Activated CD8-positive, alpha-beta memory T cell treated with anti-CD3 and anti-CD28 coated beads, Interleukin-2, amount 50 U/mL, for 1 hour (primary cell): ENCODE data around the gene ADGRL3.
"Not testable (repeated sequence)": the region's sequence is repeated elsewhere in the genome, so short reads cannot be mapped to it uniquely, and the experiment has no call there.

ENCODE experiments used
- DNase-seq: peaks from one replicate; pipeline ENCODE4 v3.0.0-alpha.2; 2020; ENCODE audit errors: extremely low read depth

ADGRL3 gene

DNA sequence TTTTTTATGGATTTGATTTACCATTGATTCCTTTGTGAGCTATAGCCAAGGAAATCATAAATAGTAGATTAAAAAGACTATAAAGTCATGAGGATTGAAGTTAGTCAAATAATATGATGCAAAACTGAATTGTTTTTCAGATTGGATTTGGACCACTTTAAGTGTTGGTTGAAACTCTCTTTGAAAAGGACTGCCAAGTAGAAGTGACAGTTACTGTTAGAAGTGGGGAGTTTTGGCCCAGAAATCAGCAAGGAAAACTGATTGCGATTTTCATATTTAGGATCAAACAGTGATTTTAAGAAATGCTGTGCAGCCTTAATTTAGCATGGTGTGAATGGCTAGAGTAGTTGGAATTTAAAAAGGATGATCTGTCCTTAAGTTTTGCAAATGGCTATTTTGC lies 4.9 kb downstream of the ADGRL3 start:
- DNase-seq: no peak

DNA sequence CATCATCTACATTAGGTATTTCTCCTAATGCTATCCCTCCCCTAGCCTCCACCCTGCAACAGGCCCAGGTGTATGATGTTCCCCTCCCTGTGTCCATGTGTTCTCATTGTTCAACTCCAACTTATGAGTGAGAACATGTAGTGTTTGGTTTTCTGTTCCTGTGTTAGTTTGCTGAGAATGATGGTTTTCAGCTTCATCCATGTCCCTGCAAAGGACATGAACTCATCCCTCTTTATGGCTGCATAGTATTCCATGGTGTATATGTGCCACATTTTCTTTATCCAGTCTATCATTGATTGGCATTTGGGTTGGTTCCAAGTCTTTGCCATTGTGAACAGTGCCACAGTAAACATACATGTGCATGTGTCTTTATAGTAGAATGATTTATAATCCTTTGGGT lies 7.0 kb downstream of the ADGRL3 start:
- not testable (repeated sequence) for DNase-seq

DNA sequence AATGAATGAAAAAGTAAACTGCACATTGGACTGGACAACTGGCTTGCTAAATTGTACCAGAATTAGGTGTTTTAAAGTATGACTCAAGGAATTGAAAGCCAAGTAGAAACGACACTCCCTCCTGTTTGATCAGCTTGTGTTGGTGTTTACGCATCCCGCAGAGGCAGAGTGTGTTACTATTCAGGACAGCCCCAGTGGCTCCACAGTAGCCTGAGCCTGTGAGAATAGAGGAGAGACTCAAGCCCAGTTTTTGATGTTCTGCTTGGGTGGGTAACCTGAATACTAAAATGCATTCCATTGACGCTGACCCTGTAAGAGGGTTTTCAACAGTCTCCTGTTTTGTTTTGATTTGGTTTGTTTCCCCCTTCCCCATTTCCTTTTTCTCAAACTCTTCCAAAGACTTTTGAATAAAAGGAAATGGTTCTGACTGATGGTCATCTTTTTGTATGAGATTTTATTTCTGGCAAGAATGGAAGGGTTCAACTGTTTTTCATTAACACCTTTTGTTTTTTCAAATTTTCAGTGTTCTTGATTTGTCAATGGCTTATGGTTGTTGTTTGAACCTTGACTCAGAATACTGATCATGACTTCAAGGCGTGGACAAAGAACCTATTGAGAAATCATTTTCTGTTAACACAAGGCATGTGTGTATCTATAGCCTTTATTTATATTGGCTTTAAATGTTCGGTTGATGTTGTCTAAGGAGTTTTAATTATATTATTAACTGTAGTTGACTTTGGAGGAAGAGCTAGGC lies 10.2 kb downstream of the ADGRL3 start:
- no peak for DNase-seq

DNA sequence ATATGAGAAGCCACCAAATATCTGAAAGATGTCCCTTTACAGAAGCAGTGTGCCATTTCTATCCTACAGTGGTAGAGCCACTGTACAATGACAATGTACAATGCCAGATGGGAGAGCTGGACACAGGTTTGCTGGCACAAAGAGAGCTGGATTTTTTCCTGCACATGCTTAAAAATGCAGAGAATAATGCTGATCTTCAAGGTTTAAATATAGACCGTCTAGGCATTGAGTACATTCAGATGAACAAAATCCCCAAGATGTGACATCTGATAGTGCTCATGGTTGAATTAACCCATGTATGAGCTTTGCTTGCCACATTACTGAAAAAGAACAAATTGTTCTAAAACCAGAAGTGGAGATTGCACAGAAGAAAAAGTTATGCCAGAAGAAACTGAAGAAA lies 11.7 kb downstream of the ADGRL3 start:
- no peak for DNase-seq

DNA sequence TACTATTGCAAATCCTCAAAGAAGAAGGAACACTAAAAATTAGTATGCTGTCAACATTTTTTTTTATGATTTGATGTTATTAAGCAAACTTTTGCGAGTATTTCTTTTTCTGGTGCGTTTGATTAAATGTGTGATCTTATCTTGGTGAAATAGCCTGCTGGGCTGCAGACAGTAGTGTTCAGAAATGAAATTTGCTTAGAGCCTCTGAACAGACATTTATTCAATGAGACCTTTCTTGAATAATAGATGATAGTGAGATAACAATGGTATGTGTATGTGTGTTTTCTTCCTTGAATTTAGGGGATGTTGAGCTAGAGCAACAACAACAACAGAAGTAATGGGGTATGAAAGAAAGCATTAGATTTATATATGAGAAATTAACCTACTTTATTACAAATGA lies 12.7 kb downstream of the ADGRL3 start:
- DNase-seq: no peak

DNA sequence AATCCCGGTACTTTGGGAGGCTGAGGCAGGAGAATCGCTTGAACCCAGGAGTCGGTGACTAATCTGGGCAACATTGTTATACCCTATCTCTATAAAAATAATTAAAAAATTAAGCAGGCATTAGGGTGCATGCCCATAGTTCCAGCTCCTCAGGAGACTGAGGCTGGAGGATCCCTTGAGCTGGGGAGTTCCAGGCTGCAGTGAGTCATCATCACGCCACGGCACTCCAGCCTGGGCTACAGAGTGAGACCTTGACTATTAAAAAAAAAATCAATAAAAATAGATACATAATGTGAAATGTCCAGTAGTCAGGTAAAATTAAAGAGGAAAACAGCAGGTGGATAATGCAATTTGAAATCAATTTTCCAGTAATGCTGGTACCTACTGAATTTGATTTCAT lies 14.6 kb downstream of the ADGRL3 start:
- DNase-seq: no peak

DNA sequence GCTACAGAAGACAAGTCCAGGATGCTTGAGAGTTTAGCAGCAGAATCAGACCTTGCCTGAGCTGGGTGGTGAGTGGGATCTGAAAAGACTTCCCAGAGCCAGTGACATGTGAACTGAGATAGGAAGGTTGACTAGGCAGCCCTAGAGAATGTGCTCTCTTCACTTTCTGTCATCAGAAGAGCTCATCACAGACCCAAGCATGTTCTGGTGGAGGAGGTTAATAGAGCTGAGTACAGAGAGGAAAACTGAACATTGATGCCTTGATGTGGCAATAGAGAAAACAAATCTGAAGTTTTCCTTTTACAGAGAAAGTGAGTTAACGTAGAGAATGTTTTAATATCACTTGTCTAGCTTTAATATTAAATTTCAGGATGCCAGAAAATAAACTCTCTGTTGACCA lies 17.1 kb downstream of the ADGRL3 start:
- DNase-seq: no peak

DNA sequence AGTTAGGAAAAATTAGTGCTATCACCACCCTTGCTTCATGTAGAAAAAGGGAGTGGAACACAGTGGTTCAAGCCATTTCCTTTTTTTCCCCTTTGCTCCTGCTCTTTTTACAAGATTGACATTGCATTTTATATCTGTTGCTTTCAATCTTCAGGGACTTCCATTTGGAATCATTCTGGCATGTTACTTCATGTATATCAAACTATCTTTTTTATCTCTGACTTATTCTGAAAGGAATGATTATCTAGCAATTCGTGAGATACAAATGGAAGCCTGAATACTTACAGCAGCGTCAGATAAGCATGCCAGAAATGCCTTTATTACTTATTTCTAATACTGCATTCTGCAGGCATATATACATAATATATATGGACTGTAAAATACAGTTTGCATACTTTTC lies 20.4 kb downstream of the ADGRL3 start:
- DNase-seq: no peak

DNA sequence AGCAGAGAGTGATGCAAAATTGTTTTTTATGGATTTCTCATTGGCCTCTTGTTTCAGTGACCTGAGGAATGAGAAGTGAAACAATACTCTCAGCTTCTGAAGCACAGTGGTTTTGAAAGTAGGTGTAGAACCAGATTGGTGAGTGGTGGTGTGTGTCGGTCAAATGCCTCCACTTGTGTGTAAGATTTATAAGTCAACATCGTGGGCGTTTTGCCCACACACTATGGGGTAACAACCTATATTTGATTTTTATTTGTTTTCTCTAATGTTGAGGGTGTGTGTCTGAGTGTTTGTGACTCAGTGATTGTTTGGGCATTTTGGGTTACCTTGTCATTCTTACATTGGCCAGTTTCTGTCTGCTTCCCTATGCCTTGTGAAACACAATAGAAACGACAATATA lies 23.3 kb downstream of the ADGRL3 start:
- no peak for DNase-seq

DNA sequence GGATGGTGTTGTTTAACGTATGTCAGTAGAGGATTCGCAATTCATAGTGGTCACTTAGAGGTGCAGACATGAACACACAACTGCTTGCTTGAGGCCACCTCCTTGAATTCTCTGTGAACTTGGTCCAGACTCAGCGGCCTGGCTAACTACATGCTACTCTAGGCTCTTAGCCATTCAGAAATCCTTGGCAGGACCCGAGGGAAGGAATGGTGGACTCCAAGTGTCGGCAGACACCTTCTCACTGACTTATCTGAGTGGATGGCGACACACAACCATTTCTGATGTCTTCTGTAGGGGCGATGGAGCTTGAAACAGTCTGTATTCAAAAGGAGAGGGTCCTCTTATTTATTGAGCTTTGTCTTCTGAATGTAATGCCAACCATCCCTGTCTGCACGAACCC lies 24.4 kb downstream of the ADGRL3 start:
- no peak for DNase-seq

DNA sequence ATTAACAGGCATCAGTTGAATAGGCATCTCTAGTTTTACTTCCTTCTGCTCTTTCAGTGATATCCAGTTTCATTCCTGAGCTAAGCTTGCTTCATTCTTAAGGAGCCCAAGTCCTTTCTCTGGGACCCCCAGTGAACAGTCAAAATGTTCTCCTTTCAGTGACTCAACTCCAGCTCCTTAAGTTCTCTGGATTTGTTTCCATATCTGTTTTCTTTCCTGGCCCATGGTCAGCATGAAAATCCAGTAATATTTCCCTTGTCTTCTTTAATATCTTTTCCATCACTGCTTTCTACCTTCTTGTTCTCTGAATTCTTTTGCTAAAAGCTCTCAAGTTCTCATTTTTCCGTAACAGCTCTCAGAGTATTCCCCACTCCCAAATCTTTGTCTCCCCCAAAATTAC lies 25.5 kb downstream of the ADGRL3 start:
- no peak for DNase-seq

DNA sequence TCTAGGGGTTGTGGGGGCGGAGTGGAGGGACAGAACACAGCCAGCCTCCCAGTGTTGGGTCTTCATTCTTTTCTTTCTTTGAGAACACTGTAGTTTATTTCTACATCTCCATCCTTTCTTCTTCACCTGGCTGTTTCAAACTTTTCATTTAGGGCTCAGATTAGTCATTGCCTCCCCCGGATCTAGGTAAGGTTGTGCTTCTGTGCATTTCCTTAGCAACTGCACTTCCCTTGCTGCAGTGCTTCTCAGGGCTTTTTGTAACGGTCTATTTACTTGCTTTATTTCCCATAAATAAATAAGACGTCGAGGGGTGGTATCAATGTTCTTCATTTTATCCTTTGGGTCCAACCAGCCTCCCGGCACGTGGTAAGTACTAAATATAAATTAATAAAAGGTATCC lies 31.3 kb downstream of the ADGRL3 start:
- DNase-seq: no peak

DNA sequence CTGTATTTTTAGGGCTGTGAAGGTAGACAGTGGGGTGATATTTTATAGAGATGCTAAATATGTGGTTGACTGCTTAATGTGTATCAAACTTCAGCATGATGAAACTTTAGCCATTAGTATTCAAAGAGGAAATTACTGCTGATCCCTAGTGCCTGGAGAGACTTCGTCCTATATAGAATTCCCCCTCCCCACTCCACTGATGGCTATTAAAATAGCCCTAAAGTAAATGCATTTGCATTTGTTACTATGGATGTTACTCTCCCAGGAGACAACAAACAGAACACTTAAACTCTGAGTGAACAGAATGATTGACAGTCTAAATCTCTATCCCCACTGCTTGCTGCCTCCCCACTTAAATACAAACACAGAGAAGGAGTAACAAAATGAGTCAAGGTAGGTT lies 39.1 kb downstream of the ADGRL3 start:
- DNase-seq: no peak

DNA sequence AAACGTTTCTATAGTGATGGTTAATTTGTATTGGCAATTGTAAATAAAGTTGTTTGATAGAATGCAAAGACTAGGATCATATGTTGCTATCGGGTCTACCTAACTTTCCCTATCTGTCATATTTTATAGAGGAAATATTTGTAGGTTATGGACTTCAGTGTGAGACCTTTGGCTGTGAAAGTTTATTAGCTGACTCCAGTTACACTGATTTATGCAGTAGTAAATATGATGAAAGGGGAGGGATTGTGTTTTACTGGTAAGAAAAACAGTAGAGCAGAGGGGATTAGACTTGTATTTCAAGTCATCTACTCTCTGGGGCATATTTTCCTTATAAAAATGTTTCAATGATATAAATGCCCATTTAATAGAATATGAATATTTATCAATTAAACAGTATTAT lies 43.8 kb downstream of the ADGRL3 start:
- no peak for DNase-seq

DNA sequence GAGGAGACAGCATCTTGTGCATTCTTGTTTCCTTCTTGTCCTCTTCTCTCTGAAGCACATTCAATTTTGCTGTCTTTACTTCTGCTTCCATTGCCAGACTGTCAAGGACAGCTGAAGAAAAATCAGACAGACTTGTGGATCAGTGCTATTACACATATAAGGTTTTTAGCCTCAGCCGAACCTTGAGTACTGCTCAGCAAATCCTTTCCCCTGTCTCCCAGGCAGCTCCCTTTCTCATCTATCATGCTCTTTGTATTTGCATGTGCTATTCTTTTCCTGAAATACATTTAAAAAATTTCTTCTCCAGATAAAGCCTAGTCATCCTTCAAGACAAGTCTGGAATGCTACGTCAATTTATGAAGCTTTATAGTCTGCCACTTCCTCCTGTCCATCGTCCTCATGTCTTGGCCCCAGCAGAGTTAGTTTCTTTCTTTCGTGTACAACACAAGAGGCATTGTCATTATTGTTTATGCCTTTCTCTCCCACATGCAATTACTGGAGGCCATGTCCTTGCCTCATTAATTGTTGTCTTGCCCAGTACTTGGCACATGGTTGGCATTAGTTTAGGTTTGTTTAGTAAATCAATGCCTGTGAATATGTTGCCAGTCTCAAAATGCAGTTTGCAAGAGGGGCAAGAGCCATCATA lies 45.1 kb downstream of the ADGRL3 start:
- DNase-seq: no peak

DNA sequence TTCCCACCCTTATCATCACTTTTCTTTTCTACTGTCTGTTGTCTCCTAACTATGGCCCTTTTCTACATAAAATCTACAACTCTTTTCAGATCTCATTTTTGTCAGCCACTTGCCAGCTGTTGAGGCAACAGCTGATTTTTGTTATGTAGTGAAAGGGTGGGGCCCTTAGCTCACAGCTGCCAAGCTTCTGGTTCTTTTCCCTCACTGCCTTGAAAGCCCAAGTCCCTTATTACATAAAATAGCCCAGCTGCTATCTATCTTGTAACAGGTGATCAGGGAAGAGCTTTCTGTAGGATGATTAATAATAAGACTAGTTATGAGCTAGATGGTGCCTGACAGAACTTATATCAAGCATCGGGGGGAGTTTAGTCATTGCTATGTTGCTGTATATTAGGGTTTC lies 45.9 kb downstream of the ADGRL3 start:
- DNase-seq: no peak

DNA sequence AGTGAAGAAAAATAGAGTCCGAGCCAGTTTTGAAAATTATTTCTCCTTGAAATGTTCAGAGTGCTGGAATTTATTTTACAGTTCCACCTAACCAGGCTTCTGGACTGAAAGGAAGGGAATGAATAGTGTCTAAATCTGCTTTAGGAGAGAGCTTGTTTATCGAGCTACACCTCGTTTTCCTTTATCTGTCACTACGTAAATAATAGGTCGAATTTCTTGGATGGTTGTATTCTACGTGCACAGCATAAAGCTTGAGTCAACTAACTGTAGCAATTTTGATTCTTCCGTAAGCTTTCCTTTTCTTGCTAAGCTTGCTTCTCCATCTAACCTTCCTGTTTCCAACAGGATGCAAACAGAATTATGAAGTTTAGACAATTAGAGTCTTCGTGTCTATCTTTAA lies 48.6 kb downstream of the ADGRL3 start:
- no peak for DNase-seq

DNA sequence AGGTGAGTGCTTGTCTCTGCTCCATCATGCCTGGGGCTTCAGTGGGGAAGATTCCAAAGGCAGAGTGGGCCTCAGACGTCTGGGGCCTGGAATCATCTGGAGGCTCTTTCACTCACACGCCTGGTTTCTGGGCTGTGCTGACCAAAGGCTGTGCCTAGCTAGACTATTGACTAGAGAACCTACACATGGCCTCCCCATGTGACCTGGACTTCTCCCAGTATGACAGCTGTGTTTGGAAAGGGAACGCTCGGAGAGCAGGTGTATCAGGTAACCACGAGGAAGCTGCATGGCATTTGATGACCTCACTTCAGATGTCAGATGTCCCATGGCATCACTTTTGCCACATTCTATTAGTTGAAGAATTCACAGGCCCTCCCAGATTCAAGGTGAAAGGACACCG lies 51.0 kb downstream of the ADGRL3 start:
- no peak for DNase-seq

DNA sequence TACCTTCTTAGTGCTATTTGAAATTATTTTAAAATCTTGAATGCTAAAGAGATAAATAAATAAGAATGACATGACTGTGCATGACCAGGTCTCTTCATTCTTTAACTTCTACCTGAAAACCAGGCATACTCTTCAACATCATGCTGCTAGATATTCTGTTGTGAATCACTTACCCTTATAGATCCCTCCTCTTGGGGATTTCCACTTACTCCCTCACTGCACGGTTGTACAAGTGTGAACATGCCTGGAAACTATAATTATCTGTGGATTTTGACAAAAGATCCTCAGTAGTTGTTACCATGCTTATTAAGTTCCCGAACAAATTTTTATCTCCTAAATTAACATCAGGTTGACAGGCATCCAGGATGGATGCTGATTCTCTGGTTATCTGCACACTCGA lies 54.3 kb downstream of the ADGRL3 start:
- DNase-seq: no peak

DNA sequence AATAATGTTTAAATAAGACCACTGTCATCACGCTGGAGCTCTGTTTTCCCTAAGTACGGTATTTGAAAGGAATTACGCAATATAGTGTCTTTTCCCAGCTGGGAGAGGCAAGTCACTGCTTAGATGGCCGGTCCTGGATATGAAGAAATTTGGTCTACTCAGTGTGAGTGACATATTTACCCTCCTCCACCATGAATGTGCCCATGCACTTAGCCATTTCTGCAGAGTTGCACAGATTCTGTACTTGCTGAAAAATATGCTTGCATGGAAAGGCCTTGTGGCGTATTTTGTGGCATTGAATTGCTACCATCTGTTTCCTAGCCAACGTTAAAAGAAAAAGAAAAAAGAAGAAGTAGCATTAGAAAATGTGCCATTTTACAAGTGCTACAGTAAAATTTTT lies 73.1 kb downstream of the ADGRL3 start:
- DNase-seq: no peak

DNA sequence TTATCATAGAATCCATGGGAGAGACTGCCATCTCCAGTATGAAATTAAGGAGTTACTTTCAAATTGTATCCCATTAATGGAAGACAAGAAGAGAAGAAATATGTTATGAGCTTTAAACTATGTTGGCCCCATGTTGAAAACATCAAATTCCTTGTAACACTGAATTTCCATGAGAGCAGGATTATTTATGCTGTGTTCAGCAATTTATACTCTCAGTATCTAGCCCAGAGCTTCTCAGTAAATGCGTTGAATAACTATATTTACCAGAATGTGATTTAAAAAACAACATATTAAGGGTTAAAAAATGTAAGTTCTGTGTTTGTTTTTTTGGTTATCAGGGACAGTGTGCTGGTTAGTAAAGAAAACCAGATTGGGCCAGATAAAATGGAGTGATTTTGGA lies 74.2 kb downstream of the ADGRL3 start:
- DNase-seq: no peak

DNA sequence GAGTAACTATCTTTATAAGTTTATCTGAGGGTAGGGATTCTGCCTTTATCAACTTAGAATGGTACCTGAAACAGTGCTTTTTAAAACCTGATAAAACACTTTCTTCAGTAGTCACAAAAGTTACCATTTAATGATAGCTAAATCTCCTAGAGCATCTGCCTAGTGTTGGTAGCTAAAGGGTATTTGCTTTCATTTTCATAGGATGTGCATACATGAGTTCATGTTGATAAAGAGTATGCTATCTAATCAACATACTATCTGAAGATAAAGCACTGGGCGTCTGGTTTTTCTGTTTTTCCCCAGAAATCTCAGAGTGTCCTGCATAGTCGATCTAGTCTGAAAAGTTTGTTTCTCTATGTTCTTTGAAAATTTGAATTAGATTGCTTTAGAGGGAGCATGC lies 75.1 kb downstream of the ADGRL3 start:
- DNase-seq: no peak

DNA sequence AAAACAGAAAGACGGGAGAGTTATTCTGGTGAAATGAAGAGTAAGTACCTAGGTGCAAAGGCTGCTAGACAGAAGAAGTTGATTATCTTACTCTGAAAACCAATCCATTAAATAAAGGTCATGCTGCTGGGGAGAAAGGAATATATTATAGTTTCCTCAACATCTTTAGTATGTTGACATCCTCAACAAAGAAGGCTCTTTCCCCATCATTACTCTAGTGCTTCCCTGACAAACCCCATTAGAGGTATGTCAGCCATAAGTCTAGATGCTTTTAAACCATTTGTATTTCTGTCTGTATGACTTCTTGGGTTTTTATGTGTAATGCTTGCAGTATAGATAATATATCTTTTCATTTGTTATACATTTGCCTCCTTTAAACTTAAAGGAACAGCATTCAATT lies 75.9 kb downstream of the ADGRL3 start:
- DNase-seq: no peak
